ENCODE data around the gene SLC17A7. TPM values are rescaled to one million over a fixed set of nuclear protein-coding genes. Genes with fewer than 3 reads are reported as not detected.

SLC17A7 gene
- total and polyA plus RNA-seq, 9 of the 15 experiments (the other 6 are each of a cell fraction or from before 2014, with no cell fraction given) = 1.1 to 15.7 (median 2.4) TPM

DNA sequence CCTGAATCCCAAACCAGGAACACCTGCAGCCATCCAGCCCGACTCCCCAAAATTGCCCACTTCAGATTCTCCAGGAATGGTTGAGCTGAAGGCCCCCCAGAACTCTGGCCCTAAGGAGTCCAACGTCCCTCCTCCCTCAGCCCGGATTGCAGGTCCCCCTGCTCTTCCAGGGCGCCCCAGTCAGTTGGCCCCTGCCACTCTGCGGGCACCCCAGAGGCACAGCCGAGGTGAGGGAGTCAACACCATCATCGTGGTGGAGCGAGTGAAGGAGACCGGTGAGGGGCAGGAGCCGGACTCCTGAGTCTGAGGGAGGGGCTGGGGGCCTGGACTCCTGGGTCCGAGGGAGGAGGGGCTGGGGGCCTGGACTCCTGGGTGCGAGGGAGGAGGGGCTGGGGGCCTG lies 14.0 kb downstream of the SLC17A7 start (continued):
- TF ChIP-seq, protein P1, sequence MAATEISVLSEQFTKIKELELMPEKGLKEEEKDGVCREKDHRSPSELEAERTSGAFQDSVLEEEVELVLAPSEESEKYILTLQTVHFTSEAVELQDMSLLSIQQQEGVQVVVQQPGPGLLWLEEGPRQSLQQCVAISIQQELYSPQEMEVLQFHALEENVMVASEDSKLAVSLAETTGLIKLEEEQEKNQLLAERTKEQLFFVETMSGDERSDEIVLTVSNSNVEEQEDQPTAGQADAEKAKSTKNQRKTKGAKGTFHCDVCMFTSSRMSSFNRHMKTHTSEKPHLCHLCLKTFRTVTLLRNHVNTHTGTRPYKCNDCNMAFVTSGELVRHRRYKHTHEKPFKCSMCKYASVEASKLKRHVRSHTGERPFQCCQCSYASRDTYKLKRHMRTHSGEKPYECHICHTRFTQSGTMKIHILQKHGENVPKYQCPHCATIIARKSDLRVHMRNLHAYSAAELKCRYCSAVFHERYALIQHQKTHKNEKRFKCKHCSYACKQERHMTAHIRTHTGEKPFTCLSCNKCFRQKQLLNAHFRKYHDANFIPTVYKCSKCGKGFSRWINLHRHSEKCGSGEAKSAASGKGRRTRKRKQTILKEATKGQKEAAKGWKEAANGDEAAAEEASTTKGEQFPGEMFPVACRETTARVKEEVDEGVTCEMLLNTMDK (IDR thresholded peaks at IDR 0.05; ENCODE audit: borderline replicate concordance, insufficient read depth, low read depth, low read length, poor library complexity, severe bottlenecking) = no peak

DNA sequence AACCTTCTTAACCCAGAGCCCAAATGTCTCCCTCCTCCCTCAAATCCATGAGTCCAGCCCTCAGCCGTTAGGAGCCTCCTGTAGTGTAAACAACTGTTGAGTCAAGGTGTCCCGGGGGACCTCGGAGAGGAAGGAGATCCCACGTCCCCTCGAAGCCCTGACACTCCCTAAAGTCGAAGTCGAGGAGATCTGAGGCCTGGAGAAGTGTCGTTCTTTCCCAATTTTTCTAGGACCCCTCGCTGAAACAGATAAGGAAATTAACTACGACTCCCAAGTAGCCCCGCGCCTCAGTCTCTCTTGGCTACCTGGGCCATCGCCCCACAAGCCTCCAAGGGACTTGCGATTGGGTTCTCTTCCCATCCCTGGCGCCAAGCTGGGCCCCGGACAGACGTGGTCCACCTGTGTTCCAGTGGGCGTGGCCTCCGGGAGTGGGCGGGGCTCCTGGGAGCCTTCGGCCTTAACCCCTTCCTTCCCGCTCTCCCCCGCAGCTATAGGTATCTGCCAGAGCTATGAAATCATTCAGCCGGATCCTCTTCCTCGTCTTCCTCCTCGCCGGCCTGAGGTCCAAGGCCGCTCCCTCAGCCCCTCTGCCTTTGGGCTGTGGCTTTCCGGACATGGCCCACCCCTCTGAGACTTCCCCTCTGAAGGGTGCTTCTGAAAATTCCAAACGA lies 15.3 kb downstream of the SLC17A7 start:
- peaks cover 6% of the 10 kb centered on the region for H3K79me2 ChIP-seq (ENCODE audit: control insufficient read depth, insufficient read depth, low read length)
- no peaks in the 10 kb centered on the region for H3K9me3 ChIP-seq (replicated peaks; ENCODE audit: control insufficient read depth, insufficient read depth, low read depth, low read length)
- peak overlapping the region; percentile 83 for H2AFZ ChIP-seq (ENCODE audit: low read depth, low read length)
- peak overlapping the region; percentile 24 for H3K4me3 ChIP-seq
- H3K9me1 ChIP-seq (ENCODE audit: control insufficient read depth, insufficient read depth, low read length) = no peaks in the 10 kb centered on the region
- no peaks in the 10 kb centered on the region for H4K20me1 ChIP-seq (replicated peaks; ENCODE audit: control insufficient read depth, insufficient read depth, low read length)
- 4% methylated on average over 30 of the region's 30 CpGs for WGBS (ENCODE audit: insufficient coverage, low coverage, missing lambda C conversion rate)
- ChIA-PET POLR2A (interaction anchor here (0.6 to 1.4 kb wide), 8 partner anchors 9 to 568 kb away, joined by 3 read pairs; partner anchors contain the start of genes PIH1D1 and PPP1R15A), CTCF (ENCODE audit: low intra/inter-chr PET ratio) (no interaction called here)
- no TSS peak for BruUV-seq (replicated peaks)
- H3K4me1 ChIP-seq (replicated peaks in 1 of 2; ENCODE audit: control insufficient read depth in 2 of 2, insufficient read depth in 2 of 2, low read length in 2 of 2) = peaks cover 56 to 76% of the 10 kb centered on the region in 2 experiments
- peak overlapping the region; percentile 16; the same call in 1 of the 3 replicates for H3K27ac ChIP-seq (ENCODE audit: extremely low read depth, low read depth, low read length)
- H3K4me2 ChIP-seq (ENCODE audit: insufficient read depth, low read length) = peak overlapping the region; percentile 76
- intact Hi-C loops (cut with micrococcal nuclease) = no loop called here
- no peaks in the 10 kb centered on the region; the same call in 2 of the 3 replicates for H3K36me3 ChIP-seq (ENCODE audit: control insufficient read depth, insufficient read depth, low read length)
- FAIRE-seq (peak; percentile 59), ATAC-seq (peak; percentile 57), DNase-seq (ENCODE audit: extremely low read depth in 1 of 4, low spot score in 3 of 4) (peak; percentile 80 to 86 (median 81))
- H3K27me3 ChIP-seq (ENCODE audit: control insufficient read depth in 2 of 2, insufficient read depth in 2 of 2, low read length in 2 of 2) = no peaks in the 10 kb centered on the region
- in situ Hi-C loops (cut with MboI) = no loop called here
- H3K9ac ChIP-seq (ENCODE audit: insufficient read depth in 1 of 2, low read depth in 2 of 2, low read length in 2 of 2) = peak overlapping the region in 1 of 2 experiments; percentile 86; a peak in 3 of 4 replicates
- peak; percentile 53 for TF ChIP-seq EGR1 (conservative IDR thresholded peaks at IDR 0.05)
- no peak for TF ChIP-seq ZNF764 (CRISPR knock-in tag; IDR thresholded peaks at IDR 0.05; ENCODE audit: low read depth)
- TF ChIP-seq SLC30A9 (CRISPR knock-in tag; IDR thresholded peaks at IDR 0.05) = no peak
- TF ChIP-seq, protein P2, sequence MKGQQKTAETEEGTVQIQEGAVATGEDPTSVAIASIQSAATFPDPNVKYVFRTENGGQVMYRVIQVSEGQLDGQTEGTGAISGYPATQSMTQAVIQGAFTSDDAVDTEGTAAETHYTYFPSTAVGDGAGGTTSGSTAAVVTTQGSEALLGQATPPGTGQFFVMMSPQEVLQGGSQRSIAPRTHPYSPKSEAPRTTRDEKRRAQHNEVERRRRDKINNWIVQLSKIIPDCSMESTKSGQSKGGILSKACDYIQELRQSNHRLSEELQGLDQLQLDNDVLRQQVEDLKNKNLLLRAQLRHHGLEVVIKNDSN (CRISPR knock-in tag; IDR thresholded peaks at IDR 0.05) = no peak
- TF ChIP-seq, protein P3, sequence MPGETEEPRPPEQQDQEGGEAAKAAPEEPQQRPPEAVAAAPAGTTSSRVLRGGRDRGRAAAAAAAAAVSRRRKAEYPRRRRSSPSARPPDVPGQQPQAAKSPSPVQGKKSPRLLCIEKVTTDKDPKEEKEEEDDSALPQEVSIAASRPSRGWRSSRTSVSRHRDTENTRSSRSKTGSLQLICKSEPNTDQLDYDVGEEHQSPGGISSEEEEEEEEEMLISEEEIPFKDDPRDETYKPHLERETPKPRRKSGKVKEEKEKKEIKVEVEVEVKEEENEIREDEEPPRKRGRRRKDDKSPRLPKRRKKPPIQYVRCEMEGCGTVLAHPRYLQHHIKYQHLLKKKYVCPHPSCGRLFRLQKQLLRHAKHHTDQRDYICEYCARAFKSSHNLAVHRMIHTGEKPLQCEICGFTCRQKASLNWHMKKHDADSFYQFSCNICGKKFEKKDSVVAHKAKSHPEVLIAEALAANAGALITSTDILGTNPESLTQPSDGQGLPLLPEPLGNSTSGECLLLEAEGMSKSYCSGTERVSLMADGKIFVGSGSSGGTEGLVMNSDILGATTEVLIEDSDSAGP (CRISPR knock-in tag; IDR thresholded peaks at IDR 0.05) = peak; percentile 31; the same call in 1 of the 2 replicates
- TF ChIP-seq TAF7 (tag; IDR thresholded peaks at IDR 0.05) = no peak
- peak; percentile 24; the same call in 1 of the 2 replicates for TF ChIP-seq PHF8 (IDR thresholded peaks at IDR 0.05; ENCODE audit: borderline replicate concordance, low read length)
- TF ChIP-seq RNF2 (IDR thresholded peaks at IDR 0.05) = no peak
- TF ChIP-seq NFE2L1 (tag; IDR thresholded peaks at IDR 0.05; ENCODE audit: borderline replicate concordance, low read depth) = no peak
- no peak for TF ChIP-seq PHB2 (IDR thresholded peaks at IDR 0.05; ENCODE audit: low read depth)
- TF ChIP-seq RBM17 (IDR thresholded peaks at IDR 0.05; ENCODE audit: borderline replicate concordance, low read depth, low read length) = no peak
- TF ChIP-seq ZNF778 (CRISPR knock-in tag; IDR thresholded peaks at IDR 0.05) = no peak
- TF ChIP-seq E2F3 (CRISPR knock-in tag; IDR thresholded peaks at IDR 0.05) = no peak
- no peak for TF ChIP-seq ARID2 (IDR thresholded peaks at IDR 0.05)
- TF ChIP-seq PYGO2 (tag; IDR thresholded peaks at IDR 0.05) = no peak
- no peak for TF ChIP-seq COPS2 (conservative IDR thresholded peaks at IDR 0.05)
- no peak for TF ChIP-seq KLF10 (CRISPR knock-in tag; IDR thresholded peaks at IDR 0.05)
